Mesenchymal stem cell (in vitro differentiated cells and primary cell): ENCODE data around the gene ZNF688.

Experiments
- DNase-seq: peaks from one replicate; pipeline ENCODE4 v3.0.0-alpha.2; 2013
- H2AFZ ChIP-seq: one replicate; pipeline ENCODE4 v1.6.1; 2013; ENCODE audit warnings: low read depth, mild to moderate bottlenecking, control low read depth, inconsistent platforms, low read length, moderate library complexity
- H2AK5ac ChIP-seq: 2 replicates; pipeline ENCODE4 v1.6.1; 2013; ENCODE audit warnings: low read length, moderate library complexity, mild to moderate bottlenecking, inconsistent platforms; ENCODE audit not compliant: severe bottlenecking
- H2BK120ac ChIP-seq: one replicate; pipeline ENCODE4 v1.6.1; 2013; ENCODE audit warnings: low read depth, mild to moderate bottlenecking, inconsistent platforms, low read length, moderate library complexity
- H2BK12ac ChIP-seq, 2 experiments: one replicate each; pipeline ENCODE4 v1.6.1; 2013; ENCODE audit warnings: inconsistent platforms in 2 of 2, low read length in 2 of 2, mild to moderate bottlenecking in 2 of 2, moderate library complexity in 2 of 2, control low read depth in 1 of 2
- H2BK15ac ChIP-seq: one replicate; pipeline ENCODE4 v1.6.1; 2013; ENCODE audit warnings: mild to moderate bottlenecking, low read depth, inconsistent platforms; ENCODE audit not compliant: poor library complexity, severe bottlenecking
- H2BK5ac ChIP-seq: 2 replicates; pipeline ENCODE4 v1.6.1; 2013; ENCODE audit warnings: low read depth, mild to moderate bottlenecking, low read length, control low read depth, inconsistent platforms; ENCODE audit not compliant: poor library complexity, severe bottlenecking
- H3K14ac ChIP-seq, 2 experiments: one replicate each; pipeline ENCODE4 v1.6.1; 2013; ENCODE audit warnings: inconsistent platforms in 2 of 2, low read length in 2 of 2, control low read depth in 1 of 2, mild to moderate bottlenecking in 1 of 2, moderate library complexity in 1 of 2
- H3K18ac ChIP-seq, 2 experiments: one replicate each; pipeline ENCODE4 v1.6.1; 2013; ENCODE audit warnings: inconsistent platforms in 2 of 2, low read length in 2 of 2, control low read depth in 1 of 2, low read depth in 1 of 2, mild to moderate bottlenecking in 1 of 2
- H3K23ac ChIP-seq, 2 experiments: one replicate each; pipeline ENCODE4 v1.6.1; 2013; ENCODE audit warnings: inconsistent platforms in 2 of 2, low read length in 2 of 2, mild to moderate bottlenecking in 2 of 2, moderate library complexity in 2 of 2, control low read depth in 1 of 2
- H3K27ac ChIP-seq: 2 replicates; pipeline ENCODE4 v1.5.1; 2013; ENCODE audit warnings: mild to moderate bottlenecking, moderate library complexity, low read length, control low read depth, inconsistent platforms; ENCODE audit not compliant: poor library complexity, severe bottlenecking
- H3K27me3 ChIP-seq, 2 experiments: 2 replicates each; pipeline versions ENCODE4 v1.6.1 to v1.7.0; 2013; ENCODE audit warnings: low read length in 2 of 2, mild to moderate bottlenecking in 2 of 2, moderate library complexity in 2 of 2, control low read depth in 1 of 2, inconsistent platforms in 1 of 2; ENCODE audit not compliant: control insufficient read depth in 1 of 2, insufficient read depth in 1 of 2
- H3K36me3 ChIP-seq, 2 experiments: 2 replicates each; pipeline versions ENCODE4 v1.6.1 to v1.7.0; 2013; ENCODE audit warnings: low read length in 2 of 2, control low read depth in 1 of 2, inconsistent platforms in 1 of 2, low read depth in 1 of 2, mild to moderate bottlenecking in 1 of 2; ENCODE audit not compliant: insufficient read depth in 2 of 2, control insufficient read depth in 1 of 2
- H3K4ac ChIP-seq, 2 experiments: one replicate each; pipeline ENCODE4 v1.6.1; 2013; ENCODE audit warnings: inconsistent platforms in 2 of 2, low read length in 2 of 2, mild to moderate bottlenecking in 2 of 2, moderate library complexity in 2 of 2, control low read depth in 1 of 2, low read depth in 1 of 2
- H3K4me1 ChIP-seq: 2 replicates; pipeline ENCODE4 v1.6.1; 2013; ENCODE audit warnings: low read depth, low read length, control low read depth; ENCODE audit not compliant: control insufficient read depth, insufficient read depth
- H3K4me2 ChIP-seq: 2 replicates; pipeline ENCODE4 v1.6.1; 2013; ENCODE audit warnings: low read length, mild to moderate bottlenecking, inconsistent platforms; ENCODE audit not compliant: poor library complexity, severe bottlenecking
- H3K4me3 ChIP-seq, 2 experiments: 2 replicates each; pipeline versions ENCODE4 v1.5.1 to v1.7.0; 2013; ENCODE audit warnings: low read length in 2 of 2, mild to moderate bottlenecking in 2 of 2, control low read depth in 1 of 2, low read depth in 1 of 2; ENCODE audit not compliant: insufficient read depth in 1 of 2
- H3K79me1 ChIP-seq: replicated peaks from 2 replicates; pipeline ENCODE4 v1.6.1; 2013; ENCODE audit warnings: mild to moderate bottlenecking, control low read depth, low read length, inconsistent platforms; ENCODE audit not compliant: poor library complexity, severe bottlenecking
- H3K9ac ChIP-seq: 2 replicates; pipeline ENCODE4 v1.7.0; 2013; ENCODE audit warnings: mild to moderate bottlenecking, low read length, moderate library complexity
- H3K9me3 ChIP-seq: 2 replicates; pipeline ENCODE4 v1.7.0; 2013; ENCODE audit warnings: mild to moderate bottlenecking, low read length; ENCODE audit not compliant: control insufficient read depth
- H4K8ac ChIP-seq: one replicate; pipeline ENCODE4 v1.6.1; 2013; ENCODE audit warnings: inconsistent platforms, mild to moderate bottlenecking, low read length, moderate library complexity
- H4K91ac ChIP-seq: one replicate; pipeline ENCODE4 v1.6.1; 2013; ENCODE audit warnings: mild to moderate bottlenecking, low read length, inconsistent platforms
- WGBS: methylation state at CpG from one replicate; pipeline ENCODE4 v1.1.7; 2013; ENCODE audit warnings: mixed read lengths; 5-methylcytosine and 5-hydroxymethylcytosine counted together

The ZNF688 gene

DNA sequence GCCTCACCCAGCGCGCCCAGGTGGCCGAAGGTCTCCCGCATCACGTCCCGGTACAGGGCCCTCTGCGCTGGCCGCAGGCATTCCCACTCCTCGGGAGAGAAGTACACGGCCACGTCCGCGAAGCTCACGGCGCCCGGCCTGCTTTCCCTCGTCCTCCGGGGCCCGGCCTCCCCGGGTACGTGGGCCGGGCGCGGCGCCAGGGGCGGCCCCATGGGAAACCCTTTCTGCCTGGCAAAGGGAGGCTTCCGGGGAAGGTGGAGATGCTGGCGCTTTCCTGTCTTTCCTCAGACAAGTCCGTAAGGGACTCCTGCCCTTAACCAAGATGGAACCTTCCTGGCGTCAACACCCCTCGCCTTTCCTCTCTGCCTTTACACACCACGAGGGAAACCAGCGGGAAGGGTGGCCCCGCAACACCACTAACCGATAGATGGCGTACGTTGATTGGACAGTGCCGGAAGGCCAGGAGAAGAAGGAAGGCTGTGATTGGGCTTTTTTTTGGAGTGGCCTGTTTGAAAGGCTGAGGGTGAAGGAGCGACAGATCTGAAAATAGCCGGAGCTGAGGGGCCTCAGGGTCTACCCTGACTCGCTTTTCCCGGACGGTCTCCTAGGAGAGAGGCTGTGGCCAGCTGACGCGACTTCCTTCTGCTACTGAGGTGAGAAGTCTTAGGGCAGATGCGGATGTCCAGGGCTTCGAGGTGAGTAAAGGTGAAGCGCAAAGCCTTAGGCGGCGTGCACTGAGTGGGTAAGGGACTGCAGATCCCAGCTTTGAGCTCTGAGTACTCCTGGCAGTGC lies 14.1 kb upstream of the ZNF688 start, which contains the start of gene ZNF785:
TSS of gene ZNF785 (minus strand) at position 298 of the 792 bp plus-strand sequence. CDS start at position 212, 86 bp downstream.
- peak within 1 kb of the TSS; percentile 25 to 69 for H2BK12ac ChIP-seq
- peaks cover 27% of the 10 kb centered on the region for H3K79me1 ChIP-seq
- peak within 1 kb of the TSS; percentile 93 for H3K9ac ChIP-seq
- peak within 1 kb of the TSS; percentile 69 for H3K27ac ChIP-seq
- H3K27me3 ChIP-seq, result no peaks in the 10 kb centered on the region
- H3K14ac ChIP-seq, result peak within 1 kb of the TSS in 1 of 2 experiments; percentile 77
- peak within 1 kb of the TSS; percentile 87 for H4K91ac ChIP-seq
- peak within 1 kb of the TSS; percentile 96 for H2AFZ ChIP-seq
- peak within 1 kb of the TSS; percentile 86 for H3K4me2 ChIP-seq
- no peak within 1 kb of the TSS for H2BK5ac ChIP-seq
- WGBS, result 18% methylated on average over 48 of the region's 50 CpGs
- peak within 1 kb of the TSS; percentile 90 for H2BK120ac ChIP-seq
- DNase-seq, result peak; percentile 97
- H3K4me1 ChIP-seq, result peaks cover 8% of the 10 kb centered on the region
- H3K9me3 ChIP-seq, result no peaks in the 10 kb centered on the region
- peak within 1 kb of the TSS; percentile 80 to 93 for H3K4me3 ChIP-seq
- peak within 1 kb of the TSS; percentile 72 to 87 for H3K18ac ChIP-seq
- H3K23ac ChIP-seq, result no peak within 1 kb of the TSS
- H4K8ac ChIP-seq, result peak within 1 kb of the TSS; percentile 96
- H2BK15ac ChIP-seq, result peak within 1 kb of the TSS; percentile 54
- H3K4ac ChIP-seq, result peak within 1 kb of the TSS; percentile 68 to 98
- peaks cover 26 to 30% of the 10 kb centered on the region in 2 experiments for H3K36me3 ChIP-seq
- H2AK5ac ChIP-seq, result no peak within 1 kb of the TSS

DNA sequence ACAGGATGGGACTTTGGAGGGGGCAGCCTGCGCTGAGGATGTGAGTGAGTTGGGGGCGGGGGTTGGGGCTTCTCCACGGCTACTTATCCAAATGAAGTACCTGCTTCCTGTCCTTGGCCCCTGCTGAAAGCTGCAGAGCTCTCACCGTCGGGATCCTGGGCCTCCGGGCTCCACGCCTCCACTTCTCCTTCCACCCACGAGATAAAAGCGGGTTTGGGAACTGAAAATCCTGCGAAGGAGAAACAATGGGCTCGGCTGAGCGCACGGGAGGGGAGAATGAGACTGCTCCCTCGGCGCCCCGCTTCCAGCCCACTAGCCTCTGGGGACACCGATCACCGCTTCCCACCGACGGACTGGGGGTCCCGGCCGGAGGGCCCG lies 13.5 kb upstream of the ZNF688 start:
- Histone ChIP-seq H3K4ac (peak overlapping the region; percentile 68 to 98), H3K4me3 (peak overlapping the region; percentile 80 to 93), H2BK120ac (peak overlapping the region; percentile 90), H3K9me3 (no peaks in the 10 kb centered on the region), H3K14ac (peak overlapping the region in 1 of 2 experiments; percentile 77), H3K79me1 (peaks cover 27% of the 10 kb centered on the region), H2AFZ (peak overlapping the region; percentile 96), H3K27ac (peak overlapping the region; percentile 69), H2BK12ac (peak overlapping the region in 1 of 2 experiments; percentile 69), H4K8ac (peak overlapping the region; percentile 96), H2AK5ac (no peak overlapping the region), H3K4me2 (peak overlapping the region; percentile 86), H3K27me3 (no peaks in the 10 kb centered on the region), H3K4me1 (peaks cover 8% of the 10 kb centered on the region), H2BK5ac (no peak overlapping the region), H3K23ac (no peak overlapping the region), H3K9ac (peak overlapping the region; percentile 93), H2BK15ac (no peak overlapping the region), H3K36me3 (peaks cover 26 to 30% of the 10 kb centered on the region in 2 experiments), H4K91ac (peak overlapping the region; percentile 87), H3K18ac (peak overlapping the region; percentile 72 to 87)
- WGBS, result 16% methylated on average over 20 of the region's 23 CpGs
- DNase-seq, result no peak

- H3K23ac ChIP-seq, result no peak overlapping the region
- H2BK12ac ChIP-seq, result no peak overlapping the region
- H2BK5ac ChIP-seq, result no peak overlapping the region
- peaks cover 35% of the 10 kb centered on the region for H3K79me1 ChIP-seq
- H3K4me3 ChIP-seq, result no peak overlapping the region
- H3K14ac ChIP-seq, result no peak overlapping the region
- no peak overlapping the region for H4K8ac ChIP-seq
- H2AFZ ChIP-seq, result no peak overlapping the region
- H4K91ac ChIP-seq, result no peak overlapping the region
- no peaks in the 10 kb centered on the region for H3K9me3 ChIP-seq
- no peak overlapping the region for H3K27ac ChIP-seq
- H2BK120ac ChIP-seq, result no peak overlapping the region
- DNase-seq, result no peak
- no peaks in the 10 kb centered on the region for H3K27me3 ChIP-seq
- H3K4ac ChIP-seq, result no peak overlapping the region
- H2AK5ac ChIP-seq, result no peak overlapping the region
- 98% methylated on average over 48 of the region's 48 CpGs for WGBS
- H3K9ac ChIP-seq, result no peak overlapping the region
- peaks cover 34 to 45% of the 10 kb centered on the region in 2 experiments for H3K36me3 ChIP-seq
- H3K18ac ChIP-seq, result no peak overlapping the region
- no peak overlapping the region for H3K4me2 ChIP-seq
- no peak overlapping the region for H2BK15ac ChIP-seq
- H3K4me1 ChIP-seq, result peaks cover 8% of the 10 kb centered on the region
Measured at GRCh38 chr16:30582611-30583340, 11.3 kb upstream of the ZNF688 start.

DNA sequence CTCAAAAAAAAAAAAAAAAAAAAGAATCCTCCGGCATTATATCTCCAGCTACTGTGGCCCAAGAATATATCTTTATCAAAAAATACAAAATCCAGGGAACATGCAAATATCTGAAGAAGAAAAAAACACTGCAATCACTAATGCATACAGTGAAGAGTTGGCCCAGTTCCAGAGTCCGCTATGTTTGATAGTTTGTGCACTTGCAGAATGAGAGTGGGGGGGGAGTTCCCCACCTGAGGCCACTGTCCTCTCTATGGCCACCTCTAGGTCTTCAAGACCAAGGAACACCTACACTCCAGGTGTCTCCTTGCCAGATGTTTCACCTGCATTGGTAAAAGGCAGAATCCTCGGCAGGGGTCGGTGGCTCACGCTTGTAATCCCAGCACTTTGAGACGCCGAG lies 9.9 kb upstream of the ZNF688 start:
- Histone ChIP-seq H3K27me3 (no peaks in the 10 kb centered on the region), H3K23ac (no peak overlapping the region), H2AK5ac (no peak overlapping the region), H3K4me2 (no peak overlapping the region), H2BK12ac (no peak overlapping the region), H3K79me1 (peaks cover 31% of the 10 kb centered on the region), H3K18ac (no peak overlapping the region), H3K14ac (no peak overlapping the region), H3K9ac (no peak overlapping the region), H4K91ac (no peak overlapping the region), H2BK15ac (no peak overlapping the region), H3K4ac (no peak overlapping the region), H4K8ac (no peak overlapping the region), H3K4me1 (peaks cover 8% of the 10 kb centered on the region), H3K36me3 (peaks cover 34 to 47% of the 10 kb centered on the region in 2 experiments), H3K9me3 (no peaks in the 10 kb centered on the region), H2AFZ (no peak overlapping the region), H3K27ac (no peak overlapping the region), H2BK120ac (no peak overlapping the region), H3K4me3 (no peak overlapping the region), H2BK5ac (no peak overlapping the region)
- DNase-seq, result no peak
- WGBS, result 98% methylated on average over 6 of the region's 7 CpGs
